B cell (primary cell): ENCODE data around the gene WT1.

ENCODE experiments used
- EZH2 ChIP-seq: IDR thresholded peaks from 2 replicates; pipeline ENCODE4 v1.6.1; 2012; ENCODE audit warnings: borderline replicate concordance, low read depth, mild to moderate bottlenecking, moderate library complexity, low read length; ENCODE audit not compliant: insufficient read depth, poor library complexity, severe bottlenecking
- TF ChIP-seq, protein P1 (sequence below): fragments of 200-600 bp; IDR thresholded peaks from one replicate; pipeline ENCODE4 v1.8.0; 2022; ENCODE audit warnings: antibody characterized with exemption, mild to moderate bottlenecking

DNA sequence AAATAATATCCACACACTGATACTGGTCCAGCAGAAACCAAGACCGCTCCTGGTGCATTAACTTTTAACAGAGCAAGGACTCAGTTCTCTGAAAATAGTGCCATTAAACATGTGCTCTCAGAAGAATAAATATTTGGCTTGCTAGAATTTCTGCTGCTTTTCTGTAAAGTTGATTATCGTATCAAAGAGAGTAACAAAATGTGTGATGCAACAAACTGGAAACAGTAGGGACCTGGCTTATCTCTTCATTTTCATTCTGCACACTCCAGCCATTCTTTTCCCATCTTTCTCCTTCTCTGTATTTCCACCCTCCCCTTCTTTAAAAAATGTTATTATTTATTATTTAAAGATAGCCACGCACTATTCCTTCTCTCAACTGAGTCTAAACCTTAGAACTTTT, 43.9 kb downstream of the WT1 start:
- TF ChIP-seq, protein P1, sequence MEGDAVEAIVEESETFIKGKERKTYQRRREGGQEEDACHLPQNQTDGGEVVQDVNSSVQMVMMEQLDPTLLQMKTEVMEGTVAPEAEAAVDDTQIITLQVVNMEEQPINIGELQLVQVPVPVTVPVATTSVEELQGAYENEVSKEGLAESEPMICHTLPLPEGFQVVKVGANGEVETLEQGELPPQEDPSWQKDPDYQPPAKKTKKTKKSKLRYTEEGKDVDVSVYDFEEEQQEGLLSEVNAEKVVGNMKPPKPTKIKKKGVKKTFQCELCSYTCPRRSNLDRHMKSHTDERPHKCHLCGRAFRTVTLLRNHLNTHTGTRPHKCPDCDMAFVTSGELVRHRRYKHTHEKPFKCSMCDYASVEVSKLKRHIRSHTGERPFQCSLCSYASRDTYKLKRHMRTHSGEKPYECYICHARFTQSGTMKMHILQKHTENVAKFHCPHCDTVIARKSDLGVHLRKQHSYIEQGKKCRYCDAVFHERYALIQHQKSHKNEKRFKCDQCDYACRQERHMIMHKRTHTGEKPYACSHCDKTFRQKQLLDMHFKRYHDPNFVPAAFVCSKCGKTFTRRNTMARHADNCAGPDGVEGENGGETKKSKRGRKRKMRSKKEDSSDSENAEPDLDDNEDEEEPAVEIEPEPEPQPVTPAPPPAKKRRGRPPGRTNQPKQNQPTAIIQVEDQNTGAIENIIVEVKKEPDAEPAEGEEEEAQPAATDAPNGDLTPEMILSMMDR = no peak
- no peak for TF ChIP-seq EZH2
